Activated B cell treated with CpG ODN at 0.5 μM for 24 hours (primary cell): Measurements from ENCODE around the gene NAPEPLD. TPM values are rescaled to one million over a fixed set of nuclear protein-coding genes. Genes with fewer than 3 reads are reported as not detected.
"Not testable (repeated sequence)": the region's sequence is repeated elsewhere in the genome, so short reads cannot be mapped to it uniquely, and the experiment has no call there.

Experiments
- ATAC-seq: fragments of 200-7000 bp; cut with Tn5 transposase; one replicate; pipeline ENCODE4 v1.10.0; 2021; ENCODE audit warnings: low read depth, mild to moderate bottlenecking, moderate library complexity
- CTCF ChIA-PET: fragments of 350-600 bp; sonication (Branson Sonifier 250); formaldehyde crosslinking; loops from one replicate; lab custom pipeline; 2021; ENCODE audit warnings: antibody characterized with exemption; lab: Charles Lee
- POLR2A ChIA-PET: fragments of 350-600 bp; sonication (Branson Sonifier 250); formaldehyde crosslinking; loops from one replicate; lab custom pipeline; 2021; ENCODE audit warnings: antibody characterized with exemption; lab: Charles Lee
- DNase-seq: peaks from one replicate; pipeline ENCODE4 v3.0.0; 2022
- H3K27ac Mint-ChIP-seq: one replicate; pipeline ENCODE4 v1.8.0; 2020; ENCODE audit warnings: mixed read lengths
- H3K27me3 Mint-ChIP-seq: one replicate; pipeline ENCODE4 v1.8.0; 2021; ENCODE audit warnings: mixed read lengths
- H3K36me3 Mint-ChIP-seq: one replicate; pipeline ENCODE4 v1.8.0; 2021; ENCODE audit warnings: low read depth, mixed read lengths
- H3K4me1 Mint-ChIP-seq: one replicate; pipeline ENCODE4 v1.8.0; 2021; ENCODE audit warnings: mixed read lengths
- H3K4me3 Mint-ChIP-seq: one replicate; pipeline ENCODE4 v1.8.0; 2020; ENCODE audit warnings: mild to moderate bottlenecking, mixed read lengths
- H3K9me3 Mint-ChIP-seq: one replicate; pipeline ENCODE4 v1.8.0; 2020; ENCODE audit warnings: mixed read lengths
- intact Hi-C: fragments of 100-400 bp; cut with micrococcal nuclease; formaldehyde crosslinking; loops from one replicate; pipeline ENCODE4 v1.15.1; 2024
- total RNA-seq: library from RNA; stranded (reverse); gene quantifications from 2 replicates; pipeline ENCODE4 v1.2.3, GENCODE V29; 2022
- TF ChIP-seq, protein P1 (sequence below): fragments of 200-600 bp; IDR thresholded peaks from one replicate; pipeline ENCODE4 v1.8.0; 2022; ENCODE audit warnings: antibody characterized with exemption, mild to moderate bottlenecking

Gene NAPEPLD
- total RNA-seq, 1 donor from 2014 or later, result 14.4 TPM

DNA sequence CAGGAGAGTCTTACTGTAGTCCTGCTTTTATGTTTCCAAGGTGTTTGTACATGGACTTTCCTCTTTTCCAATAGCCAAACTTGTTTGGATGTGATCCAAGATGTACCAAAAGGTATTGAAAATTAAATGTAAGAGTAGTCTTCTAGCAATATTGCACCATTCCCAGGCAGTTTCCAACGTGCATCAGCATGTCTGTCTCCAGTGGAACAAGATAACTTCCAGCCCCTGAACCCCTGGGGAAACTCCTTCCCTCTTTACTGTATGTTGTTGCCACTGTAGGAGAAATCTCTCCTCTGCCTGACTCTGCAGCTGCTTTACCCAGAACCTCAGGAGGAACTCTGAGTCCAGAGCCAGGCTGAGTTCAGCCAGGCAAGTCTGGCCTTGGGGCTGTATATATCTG lies 55.5 kb downstream of the NAPEPLD start:
- ATAC-seq (no peak), DNase-seq (no peak)
- Mint-ChIP-seq H3K27ac (peak overlapping the region; percentile 31), H3K9me3 (no peaks in the 10 kb centered on the region), H3K4me3 (no peak overlapping the region), H3K27me3 (no peaks in the 10 kb centered on the region), H3K4me1 (no peaks in the 10 kb centered on the region), H3K36me3 (peaks cover 67% of the 10 kb centered on the region)
- intact Hi-C loops, result no loop called here
- ChIA-PET POLR2A (no interaction called here), CTCF (no interaction called here)
- TF ChIP-seq, protein P1, sequence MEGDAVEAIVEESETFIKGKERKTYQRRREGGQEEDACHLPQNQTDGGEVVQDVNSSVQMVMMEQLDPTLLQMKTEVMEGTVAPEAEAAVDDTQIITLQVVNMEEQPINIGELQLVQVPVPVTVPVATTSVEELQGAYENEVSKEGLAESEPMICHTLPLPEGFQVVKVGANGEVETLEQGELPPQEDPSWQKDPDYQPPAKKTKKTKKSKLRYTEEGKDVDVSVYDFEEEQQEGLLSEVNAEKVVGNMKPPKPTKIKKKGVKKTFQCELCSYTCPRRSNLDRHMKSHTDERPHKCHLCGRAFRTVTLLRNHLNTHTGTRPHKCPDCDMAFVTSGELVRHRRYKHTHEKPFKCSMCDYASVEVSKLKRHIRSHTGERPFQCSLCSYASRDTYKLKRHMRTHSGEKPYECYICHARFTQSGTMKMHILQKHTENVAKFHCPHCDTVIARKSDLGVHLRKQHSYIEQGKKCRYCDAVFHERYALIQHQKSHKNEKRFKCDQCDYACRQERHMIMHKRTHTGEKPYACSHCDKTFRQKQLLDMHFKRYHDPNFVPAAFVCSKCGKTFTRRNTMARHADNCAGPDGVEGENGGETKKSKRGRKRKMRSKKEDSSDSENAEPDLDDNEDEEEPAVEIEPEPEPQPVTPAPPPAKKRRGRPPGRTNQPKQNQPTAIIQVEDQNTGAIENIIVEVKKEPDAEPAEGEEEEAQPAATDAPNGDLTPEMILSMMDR, result no peak

DNA sequence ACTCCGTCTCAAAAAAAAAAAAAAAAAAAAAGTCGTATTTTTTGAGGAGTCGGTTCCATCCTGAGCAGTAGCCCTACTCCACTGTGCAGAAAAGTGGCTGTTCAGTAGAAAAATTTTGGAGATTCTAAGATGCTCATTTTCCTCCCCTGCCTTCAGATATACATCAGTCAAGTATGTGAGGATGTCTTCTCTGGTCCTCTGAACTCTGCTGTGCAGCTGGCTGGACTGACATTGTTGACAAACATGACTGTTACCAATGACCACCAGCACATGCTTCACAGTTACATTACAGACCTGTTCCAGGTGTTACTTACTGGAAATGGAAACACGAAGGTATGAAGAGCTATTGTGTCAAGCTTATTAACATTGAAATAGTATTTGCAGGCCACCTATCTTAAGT lies 56.6 kb downstream of the NAPEPLD start:
- H3K9me3 Mint-ChIP-seq, H3K4me3 Mint-ChIP-seq, H3K27me3 Mint-ChIP-seq, DNase-seq, POLR2A ChIA-PET, ATAC-seq, H3K27ac Mint-ChIP-seq, H3K4me1 Mint-ChIP-seq, intact Hi-C loops: not testable (repeated sequence)
- H3K36me3 Mint-ChIP-seq, result peaks cover 69% of the 10 kb centered on the region
- CTCF ChIA-PET, result interaction anchor here (0.5 kb wide), 1 partner anchor 1824 kb away, joined by 3 read pairs; no protein-coding TSS in a partner anchor

DNA sequence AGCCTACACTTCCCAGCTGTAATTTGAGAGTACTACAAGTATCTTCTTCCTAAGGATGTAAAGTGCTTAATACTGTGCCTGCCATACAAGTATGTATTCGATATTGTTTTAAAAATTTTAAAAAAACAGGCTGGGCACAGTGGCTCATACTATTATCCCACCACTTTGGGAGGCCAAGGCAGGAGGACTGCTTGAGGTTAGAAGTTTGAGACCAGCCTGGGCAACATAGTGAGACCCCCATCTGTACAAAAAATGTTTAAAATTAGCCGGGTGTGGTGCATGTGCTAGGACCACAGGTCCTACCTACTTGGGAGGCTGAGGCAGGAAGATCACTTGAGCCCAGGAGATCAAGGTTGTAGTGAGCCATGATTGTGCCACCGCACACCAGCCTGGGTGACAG lies 65.7 kb downstream of the NAPEPLD start:
- Mint-ChIP-seq H3K4me3 (no peak overlapping the region), H3K27me3 (no peaks in the 10 kb centered on the region), H3K4me1 (peaks cover 4% of the 10 kb centered on the region), H3K36me3 (peaks cover 51% of the 10 kb centered on the region), H3K27ac (no peak overlapping the region), H3K9me3 (no peaks in the 10 kb centered on the region)
- POLR2A ChIA-PET, result no interaction called here
- DNase-seq (no peak), ATAC-seq (no peak)
- intact Hi-C loops, result no loop called here
- CTCF ChIA-PET, result no interaction called here
- TF ChIP-seq, protein P1, result no peak

DNA sequence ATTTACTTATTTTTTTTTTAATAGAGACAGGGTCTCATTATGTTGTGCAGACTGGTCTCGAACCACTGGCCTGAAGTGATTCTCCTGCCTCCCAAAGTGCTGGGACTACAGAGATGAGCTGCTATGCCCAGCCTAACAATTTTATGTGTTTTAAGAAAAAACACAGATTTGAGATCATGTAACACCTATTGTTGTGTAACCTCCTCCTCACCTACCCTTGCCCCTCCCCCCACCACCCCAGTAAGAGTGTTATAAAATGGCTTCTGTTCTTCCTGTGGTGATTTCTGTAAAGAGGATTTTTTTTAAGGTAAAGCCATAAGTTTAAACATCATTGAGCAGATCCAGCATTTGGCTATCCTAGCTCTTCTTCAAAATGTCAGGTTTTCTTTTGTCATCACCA lies 66.4 kb downstream of the NAPEPLD start:
- Mint-ChIP-seq H3K4me3 (no peak overlapping the region), H3K36me3 (peaks cover 49% of the 10 kb centered on the region), H3K27me3 (no peaks in the 10 kb centered on the region), H3K27ac (no peak overlapping the region), H3K4me1 (peaks cover 11% of the 10 kb centered on the region), H3K9me3 (no peaks in the 10 kb centered on the region)
- ATAC-seq (no peak), DNase-seq (no peak)
- intact Hi-C loops, result no loop called here
- POLR2A ChIA-PET, result no interaction called here
- TF ChIP-seq, protein P1, result no peak
- CTCF ChIA-PET, result no interaction called here

DNA sequence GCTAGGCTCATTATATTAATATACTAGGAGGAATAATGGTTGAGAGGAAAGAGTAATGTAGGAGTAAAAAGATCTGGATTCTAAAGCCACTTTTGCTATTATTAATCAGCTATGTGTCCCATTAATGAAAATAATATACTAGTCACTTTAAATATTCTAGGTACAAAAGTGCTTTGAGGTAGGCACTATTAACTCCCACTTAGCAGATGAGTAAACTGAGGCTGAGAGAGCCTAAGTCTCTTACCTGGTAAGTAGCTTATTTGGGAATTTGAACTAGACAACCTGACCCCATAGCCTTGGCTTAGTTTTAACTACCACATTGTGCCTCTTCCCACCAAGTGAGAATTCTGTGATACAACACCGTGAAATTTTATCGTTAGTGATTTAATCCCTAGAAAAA lies 68.0 kb downstream of the NAPEPLD start:
- no peaks in the 10 kb centered on the region for H3K27me3 Mint-ChIP-seq
- DNase-seq (no peak), ATAC-seq (no peak)
- intact Hi-C loops, result no loop called here
- H3K27ac Mint-ChIP-seq, result no peak overlapping the region
- TF ChIP-seq, protein P1, result no peak
- ChIA-PET POLR2A (no interaction called here), CTCF (interaction anchor here (0.6 kb wide), 1 partner anchor 170 kb away, joined by 3 read pairs; no protein-coding TSS in a partner anchor)
- no peak overlapping the region for H3K4me3 Mint-ChIP-seq
- peaks cover 36% of the 10 kb centered on the region for H3K36me3 Mint-ChIP-seq
- peaks cover 25% of the 10 kb centered on the region for H3K4me1 Mint-ChIP-seq
- no peaks in the 10 kb centered on the region for H3K9me3 Mint-ChIP-seq

DNA sequence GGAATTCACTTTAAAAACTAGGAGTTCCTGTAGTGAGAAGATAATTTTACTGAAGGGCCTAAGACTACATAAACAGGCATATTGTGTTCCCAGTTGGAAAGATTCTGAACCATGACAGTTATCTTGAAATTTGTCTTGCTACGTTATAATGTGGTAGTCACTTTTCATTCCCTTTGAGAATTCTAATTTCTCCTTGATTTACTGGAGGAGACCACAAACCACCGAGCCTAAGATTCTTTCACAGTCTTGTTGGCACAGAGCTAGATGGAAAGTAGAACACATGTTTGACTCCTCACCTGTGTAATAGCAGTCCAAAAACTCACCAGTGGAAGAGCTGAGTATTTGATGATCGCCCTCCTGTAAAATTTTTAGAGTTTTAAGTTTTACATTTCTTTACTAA lies 69.1 kb downstream of the NAPEPLD start:
- DNase-seq, result no peak
- Mint-ChIP-seq H3K36me3 (peaks cover 35% of the 10 kb centered on the region), H3K9me3 (no peaks in the 10 kb centered on the region), H3K27me3 (no peaks in the 10 kb centered on the region), H3K4me1 (peaks cover 30% of the 10 kb centered on the region), H3K4me3 (no peak overlapping the region), H3K27ac (no peak overlapping the region)
- ATAC-seq, result no peak
- intact Hi-C loops, result loop anchor here (10.0 kb wide), 3 partner anchors 265 to 1935 kb away; partner anchors contain the start of genes DNAJC2, KMT2E and PSMC2
- ChIA-PET CTCF (interaction anchor here (0.7 kb wide), 1 partner anchor 11 kb away, joined by 4 read pairs; no protein-coding TSS in a partner anchor), POLR2A (no interaction called here)
- TF ChIP-seq, protein P1, result no peak

DNA sequence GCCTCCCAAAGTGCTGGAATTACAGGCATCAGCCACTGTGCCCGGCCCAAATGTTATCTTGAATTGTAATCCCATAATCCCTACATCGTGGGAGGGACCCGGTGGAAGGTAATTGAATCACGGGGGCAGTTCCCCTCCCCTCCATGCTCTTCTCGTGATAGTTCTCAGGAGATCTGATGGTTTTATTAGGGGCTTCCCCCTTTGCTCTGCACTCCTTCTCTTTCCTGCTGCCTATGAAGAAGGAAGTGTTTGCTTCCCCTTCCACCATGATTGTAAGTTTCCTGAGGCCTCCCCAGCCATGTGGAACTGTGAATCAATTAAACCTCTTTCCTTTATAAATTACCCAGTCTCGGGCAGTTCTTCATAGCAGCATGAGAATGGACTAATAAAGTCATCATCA lies 70.7 kb downstream of the NAPEPLD start:
- CTCF ChIA-PET, POLR2A ChIA-PET, H3K9me3 Mint-ChIP-seq, DNase-seq, H3K4me3 Mint-ChIP-seq, ATAC-seq, H3K27me3 Mint-ChIP-seq: not testable (repeated sequence)
- intact Hi-C loops, result loop anchor here (10.0 kb wide), 3 partner anchors 267 to 1937 kb away; partner anchors contain the start of genes DNAJC2, KMT2E and PSMC2
- Mint-ChIP-seq H3K36me3 (peaks cover 19% of the 10 kb centered on the region), H3K27ac (peak overlapping the region; percentile 46), H3K4me1 (peaks cover 41% of the 10 kb centered on the region)
